DND-41 (cell line): ENCODE data around the gene CPLANE1.

ENCODE experiments used
- EZH2 ChIP-seq: IDR thresholded peaks from 3 replicates; pipeline ENCODE4 v1.6.1; 2012; ENCODE audit warnings: borderline replicate concordance, low read depth, mild to moderate bottlenecking, moderate library complexity, low read length, inconsistent platforms; ENCODE audit not compliant: severe bottlenecking
- TF ChIP-seq, protein P1 (sequence below): IDR thresholded peaks from 2 replicates; pipeline ENCODE4 v1.5.1; 2012; ENCODE audit warnings: borderline replicate concordance, low read length, moderate library complexity, mild to moderate bottlenecking; ENCODE audit not compliant: poor library complexity, severe bottlenecking; ENCODE audit errors: extremely low read depth

GRCh38 chr5:37212096-37212495 is 37.1 kb downstream of the CPLANE1 start:
- TF ChIP-seq, protein P1, sequence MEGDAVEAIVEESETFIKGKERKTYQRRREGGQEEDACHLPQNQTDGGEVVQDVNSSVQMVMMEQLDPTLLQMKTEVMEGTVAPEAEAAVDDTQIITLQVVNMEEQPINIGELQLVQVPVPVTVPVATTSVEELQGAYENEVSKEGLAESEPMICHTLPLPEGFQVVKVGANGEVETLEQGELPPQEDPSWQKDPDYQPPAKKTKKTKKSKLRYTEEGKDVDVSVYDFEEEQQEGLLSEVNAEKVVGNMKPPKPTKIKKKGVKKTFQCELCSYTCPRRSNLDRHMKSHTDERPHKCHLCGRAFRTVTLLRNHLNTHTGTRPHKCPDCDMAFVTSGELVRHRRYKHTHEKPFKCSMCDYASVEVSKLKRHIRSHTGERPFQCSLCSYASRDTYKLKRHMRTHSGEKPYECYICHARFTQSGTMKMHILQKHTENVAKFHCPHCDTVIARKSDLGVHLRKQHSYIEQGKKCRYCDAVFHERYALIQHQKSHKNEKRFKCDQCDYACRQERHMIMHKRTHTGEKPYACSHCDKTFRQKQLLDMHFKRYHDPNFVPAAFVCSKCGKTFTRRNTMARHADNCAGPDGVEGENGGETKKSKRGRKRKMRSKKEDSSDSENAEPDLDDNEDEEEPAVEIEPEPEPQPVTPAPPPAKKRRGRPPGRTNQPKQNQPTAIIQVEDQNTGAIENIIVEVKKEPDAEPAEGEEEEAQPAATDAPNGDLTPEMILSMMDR = peak; percentile 16
- TF ChIP-seq EZH2 = no peak
